GM12878 (cell line): ENCODE measurements around the gene SGTA. TPM values are rescaled to one million over a fixed set of nuclear protein-coding genes. Genes with fewer than 3 reads are reported as not detected.

Experiments used
- ATAC-seq: fragments of 200-7000 bp; cut with Tn5 transposase; 3 replicates; pipeline ENCODE4 v1.9.1; 2020; ENCODE audit warnings: mild to moderate bottlenecking, moderate library complexity
- BruUV-seq: library from RNA; stranded (reverse); fragments of 400-500 nt; replicated peaks from 2 replicates; lab custom pipeline; 2021; lab: Mats Ljungman, UMichigan
- CTCF ChIA-PET: fragments of 300-600 bp; sonication (Branson Sonifier 250); formaldehyde crosslinking; extraction: SDS; loops from one replicate; lab custom pipeline; 2021; ENCODE audit warnings: inconsistent platforms; lab: Yijun Ruan, JAX
- POLR2A ChIA-PET: fragments of 350-600 bp; formaldehyde crosslinking; extraction: SDS; loops from one replicate; lab custom pipeline; 2021; ENCODE audit warnings: inconsistent platforms; lab: Charles Lee
- RAD21 ChIA-PET: fragments of 300-600 bp; sonication (Branson Sonifier 250); formaldehyde crosslinking; loops from one replicate; lab custom pipeline; 2023; ENCODE audit warnings: antibody characterized with exemption; ENCODE audit not compliant: unreplicated experiment; lab: Charles Lee
- SMC1A ChIA-PET: fragments of 300-600 bp; sonication (Branson Sonifier 250); formaldehyde crosslinking; loops from one replicate; lab custom pipeline; 2023; ENCODE audit not compliant: unreplicated experiment, uncharacterized antibody; lab: Charles Lee
- DNase-seq: peaks from one replicate; pipeline ENCODE4 v3.0.0-alpha.2; 2011; ENCODE audit warnings: low read depth, low spot score
- FAIRE-seq: peaks from 3 replicates; lab custom pipeline; 2011; peaks lifted over from hg19 to GRCh38; lab: Jason Lieb, UNC
- H2AFZ ChIP-seq: 2 replicates; pipeline ENCODE4 v1.6.0; 2011; ENCODE audit warnings: low read depth, low read length, control low read depth; ENCODE audit not compliant: control insufficient read depth
- H3K27ac ChIP-seq: 2 replicates; pipeline ENCODE4 v1.5.1; 2011; ENCODE audit warnings: control low read depth; ENCODE audit not compliant: control insufficient read depth, insufficient read depth
- H3K27me3 ChIP-seq, 2 experiments: replicated peaks in 1 of 2; 2 replicates each; pipeline versions ENCODE4 v1.6.0 to v1.6.1; 2011; ENCODE audit warnings: low read length in 1 of 2; ENCODE audit not compliant: control insufficient read depth in 2 of 2, insufficient read depth in 2 of 2
- H3K36me3 ChIP-seq, 2 experiments: 2 replicates each; pipeline ENCODE4 v1.5.1; 2011; ENCODE audit warnings: low read length in 1 of 2; ENCODE audit not compliant: control insufficient read depth in 2 of 2, insufficient read depth in 2 of 2
- H3K4me1 ChIP-seq: 2 replicates; pipeline ENCODE4 v1.6.1; 2011; ENCODE audit warnings: mild to moderate bottlenecking, low read length, moderate library complexity, mixed read lengths; ENCODE audit not compliant: control insufficient read depth, insufficient read depth
- H3K4me2 ChIP-seq: 2 replicates; pipeline ENCODE4 v1.6.0; 2011; ENCODE audit warnings: control low read depth; ENCODE audit not compliant: control insufficient read depth, insufficient read depth
- H3K4me3 ChIP-seq: fragments of 200-600 bp; sonication (generic); 2 replicates; pipeline ENCODE4 v1.5.1; 2016
- H3K79me2 ChIP-seq: 2 replicates; pipeline ENCODE4 v1.6.0; 2011; ENCODE audit warnings: low read length; ENCODE audit not compliant: control insufficient read depth, insufficient read depth
- H3K9ac ChIP-seq: 2 replicates; pipeline ENCODE4 v1.8.0; 2011; ENCODE audit warnings: low read length, control low read depth, mixed read lengths; ENCODE audit not compliant: control insufficient read depth, insufficient read depth
- H3K9me3 ChIP-seq: replicated peaks from 3 replicates; pipeline ENCODE4 v1.5.1; 2011; ENCODE audit warnings: mild to moderate bottlenecking, low read length; ENCODE audit not compliant: control insufficient read depth, insufficient read depth
- H4K20me1 ChIP-seq: 2 replicates; pipeline ENCODE4 v1.6.0; 2011; ENCODE audit not compliant: control insufficient read depth, insufficient read depth
- EED ChIP-seq: sonication (generic); IDR thresholded peaks from 2 replicates; pipeline ENCODE4 v1.6.1; 2016; ENCODE audit warnings: antibody characterized with exemption, low read depth
- EP300 ChIP-seq, 2 experiments: fragments of 150-350 bp in 1 of 2; IDR thresholded peaks; 2 replicates each; pipeline ENCODE4 v1.6.1; 2011 to 2012; ENCODE audit warnings: low read depth in 2 of 2, low read length in 2 of 2, borderline replicate concordance in 1 of 2, improper control_type of control experiment in 1 of 2, inconsistent platforms in 1 of 2; ENCODE audit not compliant: control insufficient read depth in 1 of 2
- HDGF ChIP-seq: fragments of 450-650 bp; IDR thresholded peaks from 2 replicates; pipeline ENCODE4 v1.6.1; 2016; ENCODE audit warnings: antibody characterized with exemption
- WGBS: methylation state at CpG from one replicate; pipeline ENCODE4 v1.1.6; 2016; ENCODE audit warnings: low lambda C conversion rate; ENCODE audit not compliant: insufficient replicate concordance, insufficient coverage; ENCODE audit errors: missing lambda C conversion rate; 5-methylcytosine and 5-hydroxymethylcytosine counted together
- in situ Hi-C: fragments of 300-500 bp; cut with MboI; formaldehyde crosslinking; loops from 9 replicates; pipeline ENCODE4 v1.14.3; 2018; ENCODE audit warnings: mixed read lengths
- intact Hi-C: fragments of 100-400 bp; cut with micrococcal nuclease; formaldehyde crosslinking; loops from one replicate; pipeline ENCODE4 v1.14.2; 2022; ENCODE audit not compliant: unreplicated experiment
- polyA plus RNA-seq, 11 experiments: library from polyadenylated mRNA; depleted of rRNA in 4 of 11; unstranded in 6 of 11; stranded (reverse) in 5 of 11; fragments of >200 nt; fragmentation: Nextera tagmentation in 4 of 11; fragmentation: Illumina TruSeq in 1 of 11; extraction: Ambion mirVana in 4 of 11; extraction: Trizol in 1 of 11; gene quantifications; 1 replicate in 1 of 11; 2 replicates in 10 of 11; pipeline versions ENCODE4 v1.2.1 to v1.2.3, GENCODE V29; 2011 to 2016; ENCODE audit warnings: inconsistent platforms in 2 of 11, missing spikeins in 2 of 11, low read depth in 1 of 11
- total RNA-seq, 4 experiments: library from RNA; depleted of rRNA in 3 of 4; stranded (reverse); fragments of >200 nt in 3 of 4; fragmentation: Illumina TruSeq in 1 of 4; extraction: Trizol in 1 of 4; gene quantifications; 2 replicates each; pipeline versions ENCODE4 v1.2.1 to v1.2.3, GENCODE V29; 2013 to 2021
- TF ChIP-seq, protein P1 (sequence below): IDR thresholded peaks from 2 replicates; pipeline ENCODE4 v1.6.1; 2011; ENCODE audit warnings: borderline replicate concordance, low read depth, mild to moderate bottlenecking, moderate library complexity, mixed read lengths, low read length; ENCODE audit not compliant: insufficient read depth; ENCODE audit errors: extremely low read length

SGTA gene
- total and polyA plus RNA-seq, 10 of the 15 experiments (the other 5 are each of a cell fraction or from before 2014, with no cell fraction given) = 2.0 to 102 (median 48.2) TPM

- H3K9me3 ChIP-seq = no peaks in the 10 kb centered on the region
- H2AFZ ChIP-seq = no peak overlapping the region
- no peak overlapping the region for H3K4me3 ChIP-seq
- FAIRE-seq (no peak), DNase-seq (no peak), ATAC-seq (no peak)
- peaks cover 18% of the 10 kb centered on the region for H3K79me2 ChIP-seq
- RAD21 ChIA-PET = no interaction called here
- in situ Hi-C loops = no loop called here
- H3K36me3 ChIP-seq = peaks cover 5 to 32% of the 10 kb centered on the region in 2 experiments; a peak in 3 of 4 replicates
- CTCF ChIA-PET = interaction anchor here (0.6 to 0.7 kb wide), 3 partner anchors 15 to 604 kb away, joined by 3 to 6 read pairs (median 3); no protein-coding TSS in a partner anchor
- H3K4me1 ChIP-seq = no peaks in the 10 kb centered on the region
- intact Hi-C loops = no loop called here
- peaks cover 3% of the 10 kb centered on the region; the same call in 1 of the 2 replicates for H4K20me1 ChIP-seq
- no TSS peak for BruUV-seq
- SMC1A ChIA-PET = no interaction called here
- no peaks in the 10 kb centered on the region for H3K27me3 ChIP-seq
- POLR2A ChIA-PET = no interaction called here
- no peak overlapping the region for H3K4me2 ChIP-seq
- TF ChIP-seq, protein P1, sequence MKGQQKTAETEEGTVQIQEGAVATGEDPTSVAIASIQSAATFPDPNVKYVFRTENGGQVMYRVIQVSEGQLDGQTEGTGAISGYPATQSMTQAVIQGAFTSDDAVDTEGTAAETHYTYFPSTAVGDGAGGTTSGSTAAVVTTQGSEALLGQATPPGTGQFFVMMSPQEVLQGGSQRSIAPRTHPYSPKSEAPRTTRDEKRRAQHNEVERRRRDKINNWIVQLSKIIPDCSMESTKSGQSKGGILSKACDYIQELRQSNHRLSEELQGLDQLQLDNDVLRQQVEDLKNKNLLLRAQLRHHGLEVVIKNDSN = peak; percentile 3
- TF ChIP-seq EP300 (IDR thresholded peaks at IDR 0.05; ENCODE audit: borderline replicate concordance in 1 of 2, control insufficient read depth in 1 of 2, low read depth in 2 of 2, low read length in 2 of 2) = no peak
- H3K27ac ChIP-seq = no peak overlapping the region
- H3K9ac ChIP-seq = no peak overlapping the region
- WGBS = 93% methylated on average over 20 of the region's 29 CpGs
Observed at GRCh38 chr19:2768365-2769132, 14.5 kb downstream of the SGTA start.

GRCh38 chr19:2767688-2768087 lies 15.4 kb downstream of the SGTA start:
- Histone ChIP-seq H3K79me2 (peaks cover 18% of the 10 kb centered on the region), H2AFZ (no peak overlapping the region), H3K4me1 (no peaks in the 10 kb centered on the region), H3K27me3 (no peaks in the 10 kb centered on the region), H3K4me3 (no peak overlapping the region), H4K20me1 (peaks cover 3% of the 10 kb centered on the region; the same call in 1 of the 2 replicates), H3K27ac (no peak overlapping the region), H3K9me3 (no peaks in the 10 kb centered on the region), H3K36me3 (peaks cover 5 to 39% of the 10 kb centered on the region in 2 experiments; a peak in 3 of 4 replicates), H3K4me2 (no peak overlapping the region), H3K9ac (no peak overlapping the region)
- intact Hi-C loops = no loop called here
- ChIA-PET SMC1A (no interaction called here), POLR2A (no interaction called here), CTCF (interaction anchor here (0.6 to 0.7 kb wide), 2 partner anchors 16 to 605 kb away, joined by 3 to 6 read pairs; no protein-coding TSS in a partner anchor), RAD21 (no interaction called here)
- WGBS = 97% methylated on average over 18 of the region's 19 CpGs
- in situ Hi-C loops = no loop called here
- FAIRE-seq = no peak
- TF ChIP-seq HDGF (no peak), EED (no peak)
- no peak for DNase-seq
- ATAC-seq = no peak
- BruUV-seq = no TSS peak
